Uterus (tissue), 2 donors: ENCODE measurements around the gene BDNF.

Experiments
- POLR2A ChIP-seq, 2 donors: fragments of 450-650 bp; IDR thresholded peaks; one replicate each; pipeline ENCODE4 v1.6.1; 2016; ENCODE audit warnings: antibody characterized with exemption in 2 of 2, mild to moderate bottlenecking in 1 of 2, moderate library complexity in 1 of 2
- TF ChIP-seq, protein P1 (sequence below), 4 experiments: fragments of 200-600 bp in 2 of 4; fragments of 450-650 bp in 2 of 4; sonication (generic) in 2 of 4; IDR thresholded peaks; one replicate each; pipeline ENCODE4 v1.5.1; 2016 to 2019; ENCODE audit warnings: antibody characterized with exemption in 4 of 4, mild to moderate bottlenecking in 2 of 4, moderate library complexity in 1 of 4

DNA sequence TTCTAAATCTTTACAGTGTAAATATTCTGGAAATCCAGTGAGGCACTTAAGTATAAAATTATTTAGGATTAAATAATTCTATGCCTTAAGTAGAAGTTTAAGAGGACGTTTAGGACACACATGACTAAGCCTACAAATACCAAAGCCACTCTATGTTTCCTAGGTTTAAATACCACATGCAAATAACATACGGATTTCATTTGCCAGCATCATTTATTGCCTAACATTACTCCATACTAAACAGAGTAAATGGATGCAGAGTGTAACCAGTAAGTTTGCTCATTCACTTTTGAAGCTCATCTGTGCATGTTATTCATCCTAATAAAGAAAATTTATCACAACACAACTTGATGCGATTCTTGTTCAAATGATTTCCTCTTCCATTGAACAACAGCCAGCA is 4.1 kb downstream of the BDNF start:
- TF ChIP-seq, protein P1, sequence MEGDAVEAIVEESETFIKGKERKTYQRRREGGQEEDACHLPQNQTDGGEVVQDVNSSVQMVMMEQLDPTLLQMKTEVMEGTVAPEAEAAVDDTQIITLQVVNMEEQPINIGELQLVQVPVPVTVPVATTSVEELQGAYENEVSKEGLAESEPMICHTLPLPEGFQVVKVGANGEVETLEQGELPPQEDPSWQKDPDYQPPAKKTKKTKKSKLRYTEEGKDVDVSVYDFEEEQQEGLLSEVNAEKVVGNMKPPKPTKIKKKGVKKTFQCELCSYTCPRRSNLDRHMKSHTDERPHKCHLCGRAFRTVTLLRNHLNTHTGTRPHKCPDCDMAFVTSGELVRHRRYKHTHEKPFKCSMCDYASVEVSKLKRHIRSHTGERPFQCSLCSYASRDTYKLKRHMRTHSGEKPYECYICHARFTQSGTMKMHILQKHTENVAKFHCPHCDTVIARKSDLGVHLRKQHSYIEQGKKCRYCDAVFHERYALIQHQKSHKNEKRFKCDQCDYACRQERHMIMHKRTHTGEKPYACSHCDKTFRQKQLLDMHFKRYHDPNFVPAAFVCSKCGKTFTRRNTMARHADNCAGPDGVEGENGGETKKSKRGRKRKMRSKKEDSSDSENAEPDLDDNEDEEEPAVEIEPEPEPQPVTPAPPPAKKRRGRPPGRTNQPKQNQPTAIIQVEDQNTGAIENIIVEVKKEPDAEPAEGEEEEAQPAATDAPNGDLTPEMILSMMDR (IDR thresholded peaks at IDR 0.05): no peak
- no peak for TF ChIP-seq POLR2A (IDR thresholded peaks at IDR 0.05)
